GM18907 (cell line): ENCODE results near the gene OR10T2.
"Not testable (repeated sequence)": the region's sequence is repeated elsewhere in the genome, so short reads cannot be mapped to it uniquely, and the experiment has no call there.

Experiments used
- ATAC-seq: cut with Tn5 transposase; IDR thresholded peaks from one replicate; pipeline ENCODE4 v1.9.1; 2021; ENCODE audit warnings: mild to moderate bottlenecking, moderate library complexity; ENCODE audit not compliant: unreplicated experiment

The OR10T2 gene

GRCh38 chr1:158398818-158399514 is at the start of gene OR10T2:
TSS of gene OR10T2 (minus strand) at chr1:158399466. CDS start at chr1:158399466, 0 bp downstream.
- ATAC-seq, result no peak

GRCh38 chr1:158445376-158445775 is 46.1 kb upstream of the OR10T2 start:
- ATAC-seq, result no peak

- ATAC-seq, result no peak
These were observed 35.5 kb upstream of the OR10T2 start for GRCh38 chr1:158434741-158435140.

- not testable (repeated sequence) for ATAC-seq
These were observed 30.9 kb upstream of the OR10T2 start for GRCh38 chr1:158430163-158430562.

GRCh38 chr1:158426137-158426536 is 26.9 kb upstream of the OR10T2 start, which contains the start of gene OR10K2:
TSS of gene OR10K2 (minus strand) at chr1:158426237. CDS start at chr1:158420866, 5,371 bp downstream.
- ATAC-seq, result no peak

GRCh38 chr1:158425027-158425426 is 25.8 kb upstream of the OR10T2 start:
- ATAC-seq, result no peak

- ATAC-seq, result no peak
These were observed 22.9 kb upstream of the OR10T2 start for GRCh38 chr1:158422212-158422611.

- no peak for ATAC-seq
These were observed 18.3 kb upstream of the OR10T2 start for GRCh38 chr1:158417586-158417985.

- ATAC-seq, result no peak
These were observed 15.5 kb upstream of the OR10T2 start for GRCh38 chr1:158414651-158415345.

GRCh38 chr1:158407092-158407491 is 7.8 kb upstream of the OR10T2 start:
- no peak for ATAC-seq

GRCh38 chr1:158400871-158401270 is 1.6 kb upstream of the OR10T2 start:
- no peak for ATAC-seq

GRCh38 chr1:158396646-158397045 is 2.6 kb downstream of the OR10T2 start:
- ATAC-seq, result no peak

- no peak for ATAC-seq
These were observed 5.8 kb downstream of the OR10T2 start for GRCh38 chr1:158393476-158393875.

GRCh38 chr1:158391099-158391498 is 8.2 kb downstream of the OR10T2 start:
- no peak for ATAC-seq

- ATAC-seq, result no peak
These were observed 8.9 kb downstream of the OR10T2 start for GRCh38 chr1:158390331-158390730.

- ATAC-seq, result no peak
These were observed 24.4 kb downstream of the OR10T2 start for GRCh38 chr1:158374860-158375259.

- ATAC-seq, result not testable (repeated sequence)
These were observed 25.2 kb downstream of the OR10T2 start for GRCh38 chr1:158374101-158374500.

- peak; percentile 98 for ATAC-seq
These were observed 27.9 kb downstream of the OR10T2 start for GRCh38 chr1:158371188-158371953.

- ATAC-seq, result no peak
These were observed 32.5 kb downstream of the OR10T2 start for GRCh38 chr1:158366783-158367182.

GRCh38 chr1:158362941-158363340 is 36.3 kb downstream of the OR10T2 start:
- ATAC-seq, result no peak

GRCh38 chr1:158362482-158362881 is 36.8 kb downstream of the OR10T2 start:
- no peak for ATAC-seq

GRCh38 chr1:158357441-158357840 is 41.8 kb downstream of the OR10T2 start:
- no peak for ATAC-seq
